ENCODE measurements around the gene ZDHHC1. TPM values are rescaled to one million over a fixed set of nuclear protein-coding genes. Genes with fewer than 3 reads are reported as not detected.

ZDHHC1 gene
- total and polyA plus RNA-seq, 2 of the 13 experiments (the other 11 are each of a cell fraction or from before 2014, with no cell fraction given) = 0.51 to 1.1 TPM

DNA sequence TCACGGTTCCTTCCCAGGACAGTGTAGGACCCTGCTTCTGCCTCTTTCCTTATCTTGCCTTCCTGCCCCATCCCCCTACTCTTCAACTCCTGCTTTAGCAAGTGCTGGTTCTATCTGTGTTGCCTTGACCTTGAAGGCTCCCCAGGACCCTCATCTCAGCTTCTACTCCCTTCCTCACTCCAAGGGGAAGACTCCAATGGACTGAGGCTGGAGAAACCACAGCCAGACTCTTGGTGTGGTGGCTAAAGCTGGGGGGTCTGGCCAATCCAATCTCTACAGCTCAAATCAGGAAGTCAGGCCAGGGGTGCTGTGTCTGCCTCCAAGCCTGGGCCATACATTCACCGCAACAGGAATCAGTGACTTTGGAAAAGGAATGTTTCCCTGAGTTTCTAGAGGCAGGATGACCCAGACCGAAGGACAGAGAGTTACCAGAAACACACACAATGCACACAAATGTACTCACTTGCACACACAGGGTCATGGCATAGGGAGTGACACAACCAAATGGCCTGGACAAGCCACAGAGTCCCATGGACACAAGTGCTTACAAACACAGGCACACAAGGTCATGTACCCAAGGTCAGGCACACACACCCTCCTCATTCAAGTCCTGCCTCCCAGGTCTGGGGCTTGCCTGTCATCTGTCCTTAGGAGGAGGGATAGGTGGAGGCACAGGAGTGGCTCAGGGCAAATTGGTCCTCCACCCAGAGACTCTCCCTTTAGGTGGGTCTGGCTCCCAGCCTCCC, 12.9 kb upstream of the ZDHHC1 start (continued):
- TF ChIP-seq KIAA2018 (CRISPR knock-in tag; IDR thresholded peaks at IDR 0.05; ENCODE audit: borderline replicate concordance) = no peak
- no peak for TF ChIP-seq NFIB (CRISPR knock-in tag; IDR thresholded peaks at IDR 0.05; ENCODE audit: borderline replicate concordance)
- 0 out of 2 replicates have a peak, but pooled peaks have one; percentile 28 for TF ChIP-seq ZC3H4 (CRISPR knock-in tag; IDR thresholded peaks at IDR 0.05; ENCODE audit: borderline replicate concordance)
- TF ChIP-seq, protein P1, sequence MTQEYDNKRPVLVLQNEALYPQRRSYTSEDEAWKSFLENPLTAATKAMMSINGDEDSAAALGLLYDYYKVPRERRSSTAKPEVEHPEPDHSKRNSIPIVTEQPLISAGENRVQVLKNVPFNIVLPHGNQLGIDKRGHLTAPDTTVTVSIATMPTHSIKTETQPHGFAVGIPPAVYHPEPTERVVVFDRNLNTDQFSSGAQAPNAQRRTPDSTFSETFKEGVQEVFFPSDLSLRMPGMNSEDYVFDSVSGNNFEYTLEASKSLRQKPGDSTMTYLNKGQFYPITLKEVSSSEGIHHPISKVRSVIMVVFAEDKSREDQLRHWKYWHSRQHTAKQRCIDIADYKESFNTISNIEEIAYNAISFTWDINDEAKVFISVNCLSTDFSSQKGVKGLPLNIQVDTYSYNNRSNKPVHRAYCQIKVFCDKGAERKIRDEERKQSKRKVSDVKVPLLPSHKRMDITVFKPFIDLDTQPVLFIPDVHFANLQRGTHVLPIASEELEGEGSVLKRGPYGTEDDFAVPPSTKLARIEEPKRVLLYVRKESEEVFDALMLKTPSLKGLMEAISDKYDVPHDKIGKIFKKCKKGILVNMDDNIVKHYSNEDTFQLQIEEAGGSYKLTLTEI (CRISPR knock-in tag; conservative IDR thresholded peaks at IDR 0.05) = no peak
- no peak for TF ChIP-seq ZNF20 (CRISPR knock-in tag; IDR thresholded peaks at IDR 0.05)
- peak; percentile 69; the same call in 1 of the 2 replicates for TF ChIP-seq PITX1 (CRISPR knock-in tag; IDR thresholded peaks at IDR 0.05)
- no peak for TF ChIP-seq ZBTB25 (CRISPR knock-in tag; IDR thresholded peaks at IDR 0.05)
- TF ChIP-seq KDM3A (CRISPR knock-in tag; IDR thresholded peaks at IDR 0.05; ENCODE audit: low read depth) = no peak
- TF ChIP-seq ZIK1 (CRISPR knock-in tag; IDR thresholded peaks at IDR 0.05; ENCODE audit: borderline replicate concordance, low read depth) = no peak
- no peak for TF ChIP-seq JUN (CRISPR knock-in tag; IDR thresholded peaks at IDR 0.05)
- no peak for TF ChIP-seq SMARCE1 (IDR thresholded peaks at IDR 0.05; ENCODE audit: borderline replicate concordance)
- TF ChIP-seq RFXANK (CRISPR knock-in tag; IDR thresholded peaks at IDR 0.05) = no peak
- no peak for TF ChIP-seq SOX13 (IDR thresholded peaks at IDR 0.05)
- peak in 1 of 2 experiments; percentile 49; a peak in 1 of 4 replicates for TF ChIP-seq SOX13 (CRISPR knock-in tag; conservative IDR thresholded peaks at IDR 0.05 in 1 of 2, IDR thresholded peaks at IDR 0.05 in 1 of 2)
- TF ChIP-seq POLR2A (IDR thresholded peaks at IDR 0.05; ENCODE audit: insufficient read depth in 1 of 2, low read depth in 2 of 2, low read length in 2 of 2) = peak; percentile 50 to 62
- peak; percentile 82 for TF ChIP-seq ZMYM3 (CRISPR knock-in tag; IDR thresholded peaks at IDR 0.05)
- no peak; the same call in 1 of the 2 replicates for TF ChIP-seq SOX5 (CRISPR knock-in tag; IDR thresholded peaks at IDR 0.05; ENCODE audit: borderline replicate concordance)
- TF ChIP-seq REL (CRISPR knock-in tag; conservative IDR thresholded peaks at IDR 0.05) = no peak
- TF ChIP-seq NR2C2 (CRISPR knock-in tag; IDR thresholded peaks at IDR 0.05; ENCODE audit: borderline replicate concordance) = no peak

All from HepG2 (cell line).